ENCODE data around the gene UNK.

GRCh38 chr17:75773121-75773807 is 11.3 kb upstream of the UNK start:
- TF ChIP-seq, protein P1, sequence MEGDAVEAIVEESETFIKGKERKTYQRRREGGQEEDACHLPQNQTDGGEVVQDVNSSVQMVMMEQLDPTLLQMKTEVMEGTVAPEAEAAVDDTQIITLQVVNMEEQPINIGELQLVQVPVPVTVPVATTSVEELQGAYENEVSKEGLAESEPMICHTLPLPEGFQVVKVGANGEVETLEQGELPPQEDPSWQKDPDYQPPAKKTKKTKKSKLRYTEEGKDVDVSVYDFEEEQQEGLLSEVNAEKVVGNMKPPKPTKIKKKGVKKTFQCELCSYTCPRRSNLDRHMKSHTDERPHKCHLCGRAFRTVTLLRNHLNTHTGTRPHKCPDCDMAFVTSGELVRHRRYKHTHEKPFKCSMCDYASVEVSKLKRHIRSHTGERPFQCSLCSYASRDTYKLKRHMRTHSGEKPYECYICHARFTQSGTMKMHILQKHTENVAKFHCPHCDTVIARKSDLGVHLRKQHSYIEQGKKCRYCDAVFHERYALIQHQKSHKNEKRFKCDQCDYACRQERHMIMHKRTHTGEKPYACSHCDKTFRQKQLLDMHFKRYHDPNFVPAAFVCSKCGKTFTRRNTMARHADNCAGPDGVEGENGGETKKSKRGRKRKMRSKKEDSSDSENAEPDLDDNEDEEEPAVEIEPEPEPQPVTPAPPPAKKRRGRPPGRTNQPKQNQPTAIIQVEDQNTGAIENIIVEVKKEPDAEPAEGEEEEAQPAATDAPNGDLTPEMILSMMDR (IDR thresholded peaks at IDR 0.05): no peak
- TF ChIP-seq POLR2A (IDR thresholded peaks at IDR 0.05) (no peak), POLR2AphosphoS5 (IDR thresholded peaks at IDR 0.05) (no peak), EP300 (IDR thresholded peaks at IDR 0.05) (no peak)

Data from upper lobe of left lung (tissue), 4 donors.